Esophagus squamous epithelium (tissue), 5 donors: ENCODE data around the gene GDPD5. TPM values are rescaled to one million over a fixed set of nuclear protein-coding genes. Genes with fewer than 3 reads are reported as not detected.

Source experiments
- DNase-seq: peaks from one replicate; lab custom pipeline; 2025; lab: John Stamatoyannopoulos, UW
- H3K27ac ChIP-seq, 4 donors: fragments of 200-600 bp; sonication (generic); one replicate each; pipeline ENCODE4 v1.5.1; 2016 to 2019; ENCODE audit warnings: mild to moderate bottlenecking in 1 of 4
- H3K27me3 ChIP-seq, 4 donors: fragments of 200-600 bp; sonication (generic); 1 replicate in 3 of 4; 2 replicates in 1 of 4; pipeline versions ENCODE4 v1.5.1 to v1.6.0; 2017 to 2021; ENCODE audit warnings: antibody characterized with exemption in 1 of 4
- H3K36me3 ChIP-seq, 3 donors: fragments of 200-600 bp; sonication (generic); one replicate each; pipeline ENCODE4 v1.5.1; 2016 to 2019
- H3K4me1 ChIP-seq, 3 donors: fragments of 200-600 bp; sonication (generic); one replicate each; pipeline ENCODE4 v1.5.1; 2017 to 2019
- H3K4me3 ChIP-seq, 4 donors: fragments of 200-600 bp; sonication (generic); 1 replicate in 3 of 4; 2 replicates in 1 of 4; pipeline ENCODE4 v1.5.1; 2016 to 2019; ENCODE audit warnings: mild to moderate bottlenecking in 2 of 4, moderate library complexity in 1 of 4
- H3K9me3 ChIP-seq, 3 donors: fragments of 200-600 bp; sonication (generic); one replicate each; pipeline ENCODE4 v1.5.1; 2016 to 2019
- CTCF ChIP-seq, 6 experiments: fragments of 450-650 bp in 4 of 6; fragments of 200-600 bp in 2 of 6; sonication (generic) in 2 of 6; IDR thresholded peaks; one replicate each; pipeline ENCODE4 v1.5.1; 2016 to 2019; ENCODE audit warnings: antibody characterized with exemption in 6 of 6, mild to moderate bottlenecking in 4 of 6, moderate library complexity in 4 of 6
- POLR2A ChIP-seq, 4 donors: fragments of 450-650 bp; IDR thresholded peaks; one replicate each; pipeline ENCODE4 v1.6.1; 2017; ENCODE audit warnings: antibody characterized with exemption in 4 of 4, mild to moderate bottlenecking in 4 of 4, moderate library complexity in 3 of 4
- WGBS, 2 donors: methylation state at CpG; one replicate each; pipeline ENCODE4 v1.1.5; 2018; 5-methylcytosine and 5-hydroxymethylcytosine counted together
- intact Hi-C: fragments of 100-400 bp; cut with DNase I; formaldehyde crosslinking; loops from one replicate; pipeline ENCODE4 v1.15.0; 2022
- total RNA-seq, 4 donors: library from RNA; depleted of rRNA; stranded (reverse); fragments of >200 nt; gene quantifications; one replicate each; pipeline ENCODE4 v1.1.0, GENCODE V29; 2016
- donor health status: DM: yes; HTN: yes; CAD: no.

The GDPD5 gene
- total RNA-seq, 4 donors from 2014 or later: 0.57 to 2.3 (median 1.6) TPM

GRCh38 chr11:75408957-75409219, 116.9 kb downstream of the GDPD5 start:
- no peaks in the 10 kb centered on the region for H3K9me3 ChIP-seq
- no peak for TF ChIP-seq POLR2A (IDR thresholded peaks at IDR 0.05)
- TF ChIP-seq CTCF (IDR thresholded peaks at IDR 0.05): no peak
- intact Hi-C loops: no loop called here
- H3K27me3 ChIP-seq: no peaks in the 10 kb centered on the region
- no peak for DNase-seq
- H3K4me3 ChIP-seq: no peak overlapping the region
- 88 to 96% methylated on average over 2 of the region's 2 CpGs for WGBS, 2 donors
- H3K27ac ChIP-seq: no peak overlapping the region
- peaks cover 0 to 8% (median 0%) of the 10 kb centered on the region in 3 donors for H3K4me1 ChIP-seq
- peaks cover 17 to 88% (median 23%) of the 10 kb centered on the region in 3 donors for H3K36me3 ChIP-seq

GRCh38 chr11:75406338-75406777, 119.4 kb downstream of the GDPD5 start:
- no peak for DNase-seq
- Histone ChIP-seq H3K27ac (no peak overlapping the region), H3K9me3 (no peaks in the 10 kb centered on the region), H3K4me3 (no peak overlapping the region), H3K36me3 (peaks cover 23 to 88% (median 36%) of the 10 kb centered on the region in 3 donors), H3K4me1 (peaks cover 4 to 31% (median 11%) of the 10 kb centered on the region in 3 donors), H3K27me3 (no peaks in the 10 kb centered on the region)
- intact Hi-C loops: no loop called here
- WGBS, 2 donors: 8 to 25% methylated on average over 1 of the region's 1 CpG
- no peak for TF ChIP-seq CTCF (IDR thresholded peaks at IDR 0.05)
- no peak for TF ChIP-seq POLR2A (IDR thresholded peaks at IDR 0.05)

- no peak overlapping the region for H3K4me3 ChIP-seq
- no peaks in the 10 kb centered on the region for H3K27me3 ChIP-seq
- H3K36me3 ChIP-seq: peaks cover 23 to 81% (median 36%) of the 10 kb centered on the region in 3 donors
- no peak for TF ChIP-seq CTCF (IDR thresholded peaks at IDR 0.05)
- no peak for TF ChIP-seq POLR2A (IDR thresholded peaks at IDR 0.05)
- no peak overlapping the region for H3K27ac ChIP-seq
- WGBS, 2 donors: 73% methylated on average over 14 to 15 of the region's 15 CpGs
- intact Hi-C loops: no loop called here
- DNase-seq: no peak
- peaks cover 4 to 44% (median 20%) of the 10 kb centered on the region in 3 donors for H3K4me1 ChIP-seq
- H3K9me3 ChIP-seq: no peaks in the 10 kb centered on the region
Measured at GRCh38 chr11:75403983-75404658, 121.6 kb downstream of the GDPD5 start.

- no peak for DNase-seq
- Histone ChIP-seq H3K27ac (no peak overlapping the region), H3K4me3 (no peak overlapping the region), H3K36me3 (peaks cover 23 to 70% (median 36%) of the 10 kb centered on the region in 3 donors), H3K27me3 (no peaks in the 10 kb centered on the region), H3K9me3 (no peaks in the 10 kb centered on the region), H3K4me1 (peaks cover 4 to 44% (median 20%) of the 10 kb centered on the region in 3 donors)
- TF ChIP-seq CTCF (IDR thresholded peaks at IDR 0.05) (no peak), POLR2A (IDR thresholded peaks at IDR 0.05) (no peak)
- WGBS, 2 donors: 42 to 60% methylated on average over 1 of the region's 1 CpG
- intact Hi-C loops: no loop called here
Measured at GRCh38 chr11:75403037-75403436, 122.7 kb downstream of the GDPD5 start.

- Histone ChIP-seq H3K36me3 (peaks cover 23 to 65% (median 36%) of the 10 kb centered on the region in 3 donors), H3K4me1 (peaks cover 4 to 44% (median 20%) of the 10 kb centered on the region in 3 donors), H3K9me3 (no peaks in the 10 kb centered on the region), H3K4me3 (peak overlapping the region in 1 of 4 donors; percentile 76), H3K27me3 (no peaks in the 10 kb centered on the region), H3K27ac (peak overlapping the region in 1 of 4 donors; percentile 91)
- intact Hi-C loops: no loop called here
- TF ChIP-seq CTCF (IDR thresholded peaks at IDR 0.05) (no peak), POLR2A (IDR thresholded peaks at IDR 0.05) (no peak)
- 78% methylated on average over 9 to 10 of the region's 10 CpGs for WGBS, 2 donors
- DNase-seq: no peak
Measured at GRCh38 chr11:75402002-75402773, 123.6 kb downstream of the GDPD5 start.
